HepG2 (cell line): ENCODE data around the gene BEAN1. TPM values are rescaled to one million over a fixed set of nuclear protein-coding genes. Genes with fewer than 3 reads are reported as not detected.

Source experiments
- ATM ChIP-seq: fragments of 450-650 bp; IDR thresholded peaks from 2 replicates; pipeline ENCODE4 v1.7.1; 2017; ENCODE audit warnings: mild to moderate bottlenecking, borderline replicate concordance
- GABPB1 ChIP-seq: IDR thresholded peaks from 2 replicates; pipeline ENCODE4 v1.6.1; 2016; ENCODE audit warnings: mild to moderate bottlenecking, missing genetic modification reagents, moderate library complexity, missing compliant biosample characterization
- HNF1B ChIP-seq: sonication (generic); formaldehyde crosslinking; IDR thresholded peaks from 2 replicates; pipeline ENCODE4 v1.5.1; 2020; ENCODE audit warnings: mild to moderate bottlenecking, moderate library complexity, missing genetic modification reagents
- HOXA5 ChIP-seq: sonication (generic); formaldehyde crosslinking; IDR thresholded peaks from 2 replicates; pipeline ENCODE4 v1.4.0; 2020; ENCODE audit warnings: missing genetic modification reagents
- MEF2D ChIP-seq: sonication (generic); formaldehyde crosslinking; IDR thresholded peaks from 2 replicates; pipeline ENCODE4 v1.5.1; 2020; ENCODE audit warnings: mild to moderate bottlenecking, missing genetic modification reagents
- MTF2 ChIP-seq: sonication (generic); formaldehyde crosslinking; IDR thresholded peaks from 2 replicates; pipeline ENCODE4 v1.5.0; 2020; ENCODE audit warnings: missing genetic modification reagents, borderline replicate concordance
- NCOR1 ChIP-seq: fragments of 200-600 bp; sonication (generic); IDR thresholded peaks from 2 replicates; pipeline ENCODE4 v1.7.0; 2017; ENCODE audit warnings: antibody characterized with exemption, low read length, borderline replicate concordance
- NFIC ChIP-seq: IDR thresholded peaks from 2 replicates; pipeline ENCODE4 v1.6.1; 2012; ENCODE audit warnings: mild to moderate bottlenecking, low read length, inconsistent platforms
- NR2F2 ChIP-seq: IDR thresholded peaks from 2 replicates; pipeline ENCODE4 v1.6.1; 2012; ENCODE audit warnings: low read depth, inconsistent platforms, borderline replicate concordance
- PAXIP1 ChIP-seq: sonication (generic); formaldehyde crosslinking; conservative IDR thresholded peaks from 2 replicates; pipeline ENCODE4 v1.4.0; 2020; ENCODE audit warnings: mild to moderate bottlenecking, missing genetic modification reagents, moderate library complexity
- PITX1 ChIP-seq: sonication (generic); formaldehyde crosslinking; IDR thresholded peaks from 2 replicates; pipeline ENCODE4 v1.5.1; 2020; ENCODE audit warnings: mild to moderate bottlenecking, missing genetic modification reagents
- POLR2AphosphoS5 ChIP-seq: IDR thresholded peaks from 2 replicates; pipeline ENCODE4 v1.6.1; 2012; ENCODE audit warnings: low read depth, low read length
- SRY ChIP-seq: sonication (generic); formaldehyde crosslinking; IDR thresholded peaks from 2 replicates; pipeline ENCODE4 v1.8.0; 2022; ENCODE audit warnings: mild to moderate bottlenecking, missing genetic modification reagents
- ZC3H13 ChIP-seq: sonication (generic); formaldehyde crosslinking; IDR thresholded peaks from 2 replicates; pipeline ENCODE4 v1.8.1; 2023; ENCODE audit warnings: mild to moderate bottlenecking, missing genetic modification reagents, moderate library complexity
- ZNF12 ChIP-seq: sonication (generic); formaldehyde crosslinking; IDR thresholded peaks from 2 replicates; pipeline ENCODE4 v1.5.0; 2020; ENCODE audit warnings: missing genetic modification reagents
- ZNF331 ChIP-seq: sonication (generic); formaldehyde crosslinking; IDR thresholded peaks from 2 replicates; pipeline ENCODE4 v1.4.0; 2020; ENCODE audit warnings: missing genetic modification reagents
- ZNF337 ChIP-seq: sonication (generic); formaldehyde crosslinking; IDR thresholded peaks from 2 replicates; pipeline ENCODE4 v1.5.1; 2020; ENCODE audit warnings: missing genetic modification reagents, low read depth, mild to moderate bottlenecking, borderline replicate concordance
- ZNF713 ChIP-seq: sonication (generic); formaldehyde crosslinking; IDR thresholded peaks from 2 replicates; pipeline ENCODE4 v1.4.0; 2020; ENCODE audit warnings: mild to moderate bottlenecking, missing genetic modification reagents
- ZNF720 ChIP-seq: sonication (generic); formaldehyde crosslinking; IDR thresholded peaks from 2 replicates; pipeline ENCODE4 v1.4.0; 2020; ENCODE audit warnings: missing genetic modification reagents
- ZSCAN12 ChIP-seq: sonication (generic); formaldehyde crosslinking; IDR thresholded peaks from 2 replicates; pipeline ENCODE4 v1.9.0; 2021; ENCODE audit warnings: mild to moderate bottlenecking, missing genetic modification reagents
- polyA plus RNA-seq, 8 experiments: library from polyadenylated mRNA; depleted of rRNA in 3 of 8; stranded (reverse) in 7 of 8; unstranded in 1 of 8; fragments of >200 nt; fragmentation: Illumina TruSeq in 4 of 8; extraction: Trizol in 4 of 8; gene quantifications; 2 replicates each; pipeline versions ENCODE4 v1.2.1 to v1.2.3, GENCODE V29; 2011 to 2016; ENCODE audit warnings: low read depth in 4 of 8, missing spikeins in 1 of 8, mixed read lengths in 1 of 8; ENCODE audit not compliant: insufficient read depth in 1 of 8
- total RNA-seq, 5 experiments: library from RNA; depleted of rRNA; stranded (reverse); fragments of >200 nt; fragmentation: Illumina TruSeq; extraction: Trizol; gene quantifications; 2 replicates each; pipeline ENCODE4 v1.2.3, GENCODE V29; 2016; ENCODE audit warnings: low read depth in 1 of 5
- TF ChIP-seq, protein P1 (sequence below): sonication (generic); formaldehyde crosslinking; IDR thresholded peaks from 2 replicates; pipeline ENCODE4 v1.4.0; 2020; ENCODE audit warnings: missing genetic modification reagents
- TF ChIP-seq, protein P2 (sequence below): sonication (generic); formaldehyde crosslinking; IDR thresholded peaks from 2 replicates; pipeline ENCODE4 v1.5.0; 2020; ENCODE audit warnings: missing genetic modification reagents, mild to moderate bottlenecking, borderline replicate concordance

BEAN1 gene
- total and polyA plus RNA-seq, 2 of the 13 experiments (the other 11 are each of a cell fraction or from before 2014, with no cell fraction given): 0.53 to 1.4 TPM

- TF ChIP-seq, protein P1, sequence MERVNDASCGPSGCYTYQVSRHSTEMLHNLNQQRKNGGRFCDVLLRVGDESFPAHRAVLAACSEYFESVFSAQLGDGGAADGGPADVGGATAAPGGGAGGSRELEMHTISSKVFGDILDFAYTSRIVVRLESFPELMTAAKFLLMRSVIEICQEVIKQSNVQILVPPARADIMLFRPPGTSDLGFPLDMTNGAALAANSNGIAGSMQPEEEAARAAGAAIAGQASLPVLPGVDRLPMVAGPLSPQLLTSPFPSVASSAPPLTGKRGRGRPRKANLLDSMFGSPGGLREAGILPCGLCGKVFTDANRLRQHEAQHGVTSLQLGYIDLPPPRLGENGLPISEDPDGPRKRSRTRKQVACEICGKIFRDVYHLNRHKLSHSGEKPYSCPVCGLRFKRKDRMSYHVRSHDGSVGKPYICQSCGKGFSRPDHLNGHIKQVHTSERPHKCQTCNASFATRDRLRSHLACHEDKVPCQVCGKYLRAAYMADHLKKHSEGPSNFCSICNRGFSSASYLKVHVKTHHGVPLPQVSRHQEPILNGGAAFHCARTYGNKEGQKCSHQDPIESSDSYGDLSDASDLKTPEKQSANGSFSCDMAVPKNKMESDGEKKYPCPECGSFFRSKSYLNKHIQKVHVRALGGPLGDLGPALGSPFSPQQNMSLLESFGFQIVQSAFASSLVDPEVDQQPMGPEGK (CRISPR knock-in tag): peak; percentile 96
- TF ChIP-seq ZNF720 (no peak), NR2F2 (peak; percentile 82), ZNF337 (CRISPR knock-in tag) (no peak), SRY (no peak), NCOR1 (0 out of 2 replicates have a peak, but pooled peaks have one; percentile 52), NFIC (0 out of 2 replicates have a peak, but pooled peaks have one; percentile 27), PITX1 (CRISPR knock-in tag) (0 out of 2 replicates have a peak, but pooled peaks have one; percentile 14), ZNF713 (CRISPR knock-in tag) (peak; percentile 83; the same call in 1 of the 2 replicates), MEF2D (CRISPR knock-in tag) (0 out of 2 replicates have a peak, but pooled peaks have one; percentile 7), ZNF331 (CRISPR knock-in tag) (no peak), MTF2 (CRISPR knock-in tag) (no peak), GABPB1 (CRISPR knock-in tag) (0 out of 2 replicates have a peak, but pooled peaks have one; percentile 13), ZNF12 (CRISPR knock-in tag) (no peak), ZC3H13 (CRISPR knock-in tag) (no peak), ZSCAN12 (no peak), PAXIP1 (CRISPR knock-in tag) (peak; percentile 96), ATM (no peak), POLR2AphosphoS5 (no peak), HNF1B (CRISPR knock-in tag) (no peak), HOXA5 (no peak)
- TF ChIP-seq, protein P2, sequence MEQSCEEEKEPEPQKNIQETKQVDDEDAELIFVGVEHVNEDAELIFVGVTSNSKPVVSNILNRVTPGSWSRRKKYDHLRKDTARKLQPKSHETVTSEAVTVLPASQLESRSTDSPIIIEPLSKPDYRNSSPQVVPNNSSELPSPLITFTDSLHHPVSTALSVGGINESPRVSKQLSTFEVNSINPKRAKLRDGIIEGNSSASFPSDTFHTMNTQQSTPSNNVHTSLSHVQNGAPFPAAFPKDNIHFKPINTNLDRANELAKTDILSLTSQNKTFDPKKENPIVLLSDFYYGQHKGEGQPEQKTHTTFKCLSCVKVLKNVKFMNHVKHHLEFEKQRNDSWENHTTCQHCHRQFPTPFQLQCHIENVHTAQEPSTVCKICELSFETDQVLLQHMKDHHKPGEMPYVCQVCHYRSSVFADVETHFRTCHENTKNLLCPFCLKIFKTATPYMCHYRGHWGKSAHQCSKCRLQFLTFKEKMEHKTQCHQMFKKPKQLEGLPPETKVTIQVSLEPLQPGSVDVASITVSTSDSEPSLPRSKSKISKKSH: no peak
These were observed 39.2 kb upstream of the BEAN1 start (continued) for GRCh38 chr16:66387817-66388332.
